ENCODE results near the gene SPTBN1. TPM values are rescaled to one million over a fixed set of nuclear protein-coding genes. Genes with fewer than 3 reads are reported as not detected.

Gene SPTBN1
- total and polyA plus RNA-seq, 2 of the 13 experiments (the other 11 are each of a cell fraction or from before 2014, with no cell fraction given): 123 to 299 TPM

- TF ChIP-seq ATF4 (CRISPR knock-in tag; IDR thresholded peaks at IDR 0.05) (peak in 1 of 2 experiments; percentile 64; a peak in 2 of 4 replicates), ASH2L (IDR thresholded peaks at IDR 0.05; ENCODE audit: insufficient read length, low read depth, low read length) (peak; percentile 88), ATF2 (CRISPR knock-in tag; IDR thresholded peaks at IDR 0.05) (no peak), FOXM1 (CRISPR knock-in tag; IDR thresholded peaks at IDR 0.05) (no peak), RARA (CRISPR knock-in tag; IDR thresholded peaks at IDR 0.05) (peak; percentile 68), CC2D1A (CRISPR knock-in tag; IDR thresholded peaks at IDR 0.05) (peak; percentile 84; the same call in 1 of the 2 replicates), ZNF264 (CRISPR knock-in tag; IDR thresholded peaks at IDR 0.05) (no peak), SMAD1 (CRISPR knock-in tag; IDR thresholded peaks at IDR 0.05; ENCODE audit: borderline replicate concordance, low read depth) (peak; percentile 71; the same call in 1 of the 2 replicates), ZNF563 (CRISPR knock-in tag; IDR thresholded peaks at IDR 0.05) (peak; percentile 96), ZSCAN25 (CRISPR knock-in tag; IDR thresholded peaks at IDR 0.05) (peak; percentile 66; the same call in 1 of the 2 replicates), THAP9 (CRISPR knock-in tag; IDR thresholded peaks at IDR 0.05; ENCODE audit: borderline replicate concordance) (no peak), ZBTB26 (CRISPR knock-in tag; IDR thresholded peaks at IDR 0.05; ENCODE audit: borderline replicate concordance) (no peak; the same call in 1 of the 2 replicates), ZNF709 (CRISPR knock-in tag; IDR thresholded peaks at IDR 0.05) (peak; percentile 97), ZNF180 (CRISPR knock-in tag; IDR thresholded peaks at IDR 0.05; ENCODE audit: borderline replicate concordance, low read depth) (no peak), GRHL1 (CRISPR knock-in tag; conservative IDR thresholded peaks at IDR 0.05) (no peak), ZBTB8A (CRISPR knock-in tag; IDR thresholded peaks at IDR 0.05; ENCODE audit: borderline replicate concordance, low read depth) (no peak), ATF6 (CRISPR knock-in tag; conservative IDR thresholded peaks at IDR 0.05) (no peak), ZNF616 (CRISPR knock-in tag; IDR thresholded peaks at IDR 0.05; ENCODE audit: low read depth) (0 out of 2 replicates have a peak, but pooled peaks have one; percentile 50)
These were observed 101.6 kb downstream of the SPTBN1 start (continued) for GRCh38 chr2:54557601-54558187.
